Heart right ventricle (tissue), 16 donors: ENCODE results near the gene ZHX3. TPM values are rescaled to one million over a fixed set of nuclear protein-coding genes. Genes with fewer than 3 reads are reported as not detected.

Experiments used
- ATAC-seq, 8 donors: fragments of 200-7000 bp; cut with Tn5 transposase; one replicate each; pipeline ENCODE4 v1.9.1; 2020; ENCODE audit warnings: mild to moderate bottlenecking in 8 of 8, moderate library complexity in 8 of 8, moderate number of reproducible peaks in 1 of 8
- DNase-seq, 2 donors: peaks; one replicate each; pipeline ENCODE4 v3.0.0-alpha.2; 2020
- H3K27ac ChIP-seq, 10 donors: fragments of 200-600 bp; sonication (generic) in 2 of 10; one replicate each; pipeline versions ENCODE4 v1.5.0 to v1.8.0; 2020 to 2022; ENCODE audit warnings: mild to moderate bottlenecking in 3 of 10
- H3K27me3 ChIP-seq, 7 donors: fragments of 200-600 bp; one replicate each; pipeline ENCODE4 v1.8.0; 2021 to 2022; ENCODE audit warnings: mild to moderate bottlenecking in 2 of 7
- H3K36me3 ChIP-seq, 9 donors: fragments of 200-600 bp; sonication (generic) in 1 of 9; one replicate each; pipeline versions ENCODE4 v1.5.0 to v1.8.0; 2020 to 2022; ENCODE audit warnings: mild to moderate bottlenecking in 2 of 9
- H3K4me1 ChIP-seq, 9 donors: fragments of 200-600 bp; sonication (generic) in 1 of 9; one replicate each; pipeline versions ENCODE4 v1.5.0 to v1.8.0; 2020 to 2022; ENCODE audit warnings: mild to moderate bottlenecking in 4 of 9
- H3K4me3 ChIP-seq, 10 donors: fragments of 200-600 bp; sonication (generic) in 2 of 10; one replicate each; pipeline versions ENCODE4 v1.5.0 to v1.8.0; 2020 to 2022; ENCODE audit warnings: mild to moderate bottlenecking in 7 of 10, moderate library complexity in 2 of 10
- H3K9me3 ChIP-seq, 11 donors: fragments of 200-600 bp in 10 of 11; sonication (generic) in 2 of 11; one replicate each; pipeline versions ENCODE4 v1.5.0 to v1.8.0; 2013 to 2022; ENCODE audit warnings: mild to moderate bottlenecking in 2 of 11, control low read depth in 1 of 11, moderate library complexity in 1 of 11
- WGBS, 2 donors: extraction: QIAGEN DNeasy Blood & Tissue Kit; methylation state at CpG; one replicate each; pipeline ENCODE4 v1.1.7; 2013; ENCODE audit warnings: inconsistent platforms in 1 of 2; 5-methylcytosine and 5-hydroxymethylcytosine counted together
- intact Hi-C, 10 donors: fragments of 100-400 bp; cut with DNase I; formaldehyde crosslinking; loops; one replicate each; pipeline versions ENCODE4 v1.11.1 to v1.14.2; 2022
- polyA plus RNA-seq, 2 donors: library from polyadenylated mRNA; stranded (reverse); fragments of 200-250 nt; gene quantifications; one replicate each; pipeline ENCODE4 v1.2.3, GENCODE V29; 2013
- total RNA-seq, 10 donors: library from RNA; stranded (reverse); fragmentation: NEBNext Ultra II Directional in 3 of 10; extraction: Animal tissue kit (Norgen Biotek cat#: 25700) in 3 of 10; gene quantifications; one replicate each; pipeline versions ENCODE4 v1.2.1 to v1.2.4, GENCODE V29; 2021 to 2023
- TF ChIP-seq, protein P1 (sequence below), 9 donors: fragments of 200-600 bp; sonication (generic) in 2 of 9; IDR thresholded peaks; one replicate each; pipeline versions ENCODE4 v1.5.0 to v1.8.0; 2021 to 2022; ENCODE audit warnings: antibody characterized with exemption in 9 of 9, mild to moderate bottlenecking in 5 of 9, moderate library complexity in 1 of 9
- donor health status: Arrhythmogenic right ventricular cardiomyopathy.
- donor health status: ischemic (EF 13 %, LVEDD 7.1; RV severe dilation, severe dysfunction).
- donor health status: healthy with polysubstance abuse.
- donor health status: DM: no; HTN: yes; CAD: no.
- donor health status: DM: no; HTN: no; CAD: no.
- donor health status: ischemic (EF 25% LVEDD 6.9; RV normal size, moderate dysfunction).
- donor health status: ischemic (EF 25% LVEDD 5.7; RV mildly dilated, moderate dysfunction).
- donor health status: healthy.
- donor health status: DM: yes; HTN: yes; CAD: no.
- donor health status: Ischemic cardiomyopathy.
- donor health status: ischemic (EF 35%, LVEDD 5.7; RV mildly dilated, moderate dysfunction).
- donor health status: nonischemic (EF 11% LVEDD 7.7; RV severe dilation, severe dysfunction).
- donor health status: DM: yes; HTN: yes; CAD: no.
- donor health status: PGD.
- donor health status: ischemic (EF 29% LVEDD 5.4; RV normal size, mild dysfunction).
- donor health status: nonischemic (EF 23%, LVEDD 6.1; RV moderate dilation, normal function).

ZHX3 gene
- total and polyA plus RNA-seq, 12 donors = 6.5 to 51.8 (median 30.4) TPM

DNA sequence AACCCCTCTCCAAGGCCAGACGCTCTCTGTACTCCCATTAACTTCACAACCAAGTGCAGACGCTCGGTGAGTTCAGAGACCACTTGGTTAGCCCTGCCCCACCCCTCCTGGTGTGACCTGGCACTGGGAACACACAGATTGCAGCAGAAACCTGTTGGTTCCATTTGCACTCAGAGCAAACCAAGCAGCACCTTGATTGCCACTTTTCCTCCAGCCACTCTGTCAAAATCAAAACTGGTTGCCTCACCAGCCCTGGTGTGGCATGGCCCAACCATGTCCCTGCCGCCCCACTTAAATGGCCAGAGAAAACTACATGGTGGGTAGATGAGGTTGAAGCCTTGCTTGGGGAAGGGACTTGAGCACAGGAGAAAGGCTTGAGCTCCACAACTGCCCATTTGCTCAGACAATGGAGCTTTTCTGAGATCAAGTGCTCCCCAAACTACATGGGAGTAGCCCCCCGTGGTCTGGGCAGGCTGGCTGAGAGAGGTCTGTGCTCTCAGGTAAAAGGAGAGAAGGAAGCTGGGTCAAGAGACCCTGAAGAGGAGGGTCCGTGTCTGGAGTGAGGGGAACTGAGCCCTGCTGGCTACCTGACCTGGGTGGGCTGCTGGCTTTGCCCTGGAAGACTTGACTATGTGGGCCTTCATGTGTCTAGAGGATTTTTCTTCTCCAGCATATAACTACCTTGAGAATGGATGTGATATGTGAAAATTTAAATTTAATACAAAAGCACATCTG is 136.8 kb downstream of the ZHX3 start:
- peaks cover 15 to 59% (median 38%) of the 10 kb centered on the region in 9 donors for H3K4me1 ChIP-seq
- no peak overlapping the region for H3K4me3 ChIP-seq
- H3K27ac ChIP-seq = peak overlapping the region in 3 of 10 donors; percentile 90
- H3K36me3 ChIP-seq = peaks cover 0 to 54% (median 9%) of the 10 kb centered on the region in 9 donors
- TF ChIP-seq, protein P1, sequence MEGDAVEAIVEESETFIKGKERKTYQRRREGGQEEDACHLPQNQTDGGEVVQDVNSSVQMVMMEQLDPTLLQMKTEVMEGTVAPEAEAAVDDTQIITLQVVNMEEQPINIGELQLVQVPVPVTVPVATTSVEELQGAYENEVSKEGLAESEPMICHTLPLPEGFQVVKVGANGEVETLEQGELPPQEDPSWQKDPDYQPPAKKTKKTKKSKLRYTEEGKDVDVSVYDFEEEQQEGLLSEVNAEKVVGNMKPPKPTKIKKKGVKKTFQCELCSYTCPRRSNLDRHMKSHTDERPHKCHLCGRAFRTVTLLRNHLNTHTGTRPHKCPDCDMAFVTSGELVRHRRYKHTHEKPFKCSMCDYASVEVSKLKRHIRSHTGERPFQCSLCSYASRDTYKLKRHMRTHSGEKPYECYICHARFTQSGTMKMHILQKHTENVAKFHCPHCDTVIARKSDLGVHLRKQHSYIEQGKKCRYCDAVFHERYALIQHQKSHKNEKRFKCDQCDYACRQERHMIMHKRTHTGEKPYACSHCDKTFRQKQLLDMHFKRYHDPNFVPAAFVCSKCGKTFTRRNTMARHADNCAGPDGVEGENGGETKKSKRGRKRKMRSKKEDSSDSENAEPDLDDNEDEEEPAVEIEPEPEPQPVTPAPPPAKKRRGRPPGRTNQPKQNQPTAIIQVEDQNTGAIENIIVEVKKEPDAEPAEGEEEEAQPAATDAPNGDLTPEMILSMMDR (IDR thresholded peaks at IDR 0.05) = no peak
- DNase-seq (peak in 1 of 2 donors; percentile 2), ATAC-seq (no peak)
- intact Hi-C loops = no loop called here
- H3K27me3 ChIP-seq = no peaks in the 10 kb centered on the region
- no peaks in the 10 kb centered on the region for H3K9me3 ChIP-seq
- WGBS, 2 donors = 92 to 96% methylated on average over 6 of the region's 6 CpGs

DNA sequence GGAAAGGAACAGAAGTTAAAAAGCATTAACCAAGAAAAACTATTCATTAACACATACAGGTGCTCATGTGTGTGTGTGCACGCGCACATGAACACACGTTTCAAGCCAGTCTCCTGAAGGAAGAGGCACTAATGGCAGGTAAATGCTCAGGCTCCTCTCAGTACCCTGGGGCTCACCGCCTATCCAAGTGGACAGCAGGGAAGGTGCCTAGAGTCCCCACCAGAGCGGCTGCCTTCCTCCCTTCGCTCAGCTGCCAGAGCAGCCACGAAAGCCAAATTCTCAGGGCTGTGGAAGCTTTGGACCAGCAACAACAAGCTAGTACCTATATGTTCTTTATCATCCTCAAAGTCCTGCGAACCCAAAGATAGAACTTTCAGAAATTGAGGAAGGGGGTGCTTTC is 137.6 kb downstream of the ZHX3 start:
- ATAC-seq (no peak), DNase-seq (peak in 1 of 2 donors; percentile 4)
- H3K9me3 ChIP-seq = no peaks in the 10 kb centered on the region
- H3K36me3 ChIP-seq = peaks cover 0 to 58% (median 9%) of the 10 kb centered on the region in 9 donors
- H3K4me1 ChIP-seq = peaks cover 20 to 62% (median 46%) of the 10 kb centered on the region in 9 donors
- H3K27me3 ChIP-seq = no peaks in the 10 kb centered on the region
- no peak overlapping the region for H3K4me3 ChIP-seq
- TF ChIP-seq, protein P1 (IDR thresholded peaks at IDR 0.05) = no peak
- intact Hi-C loops = loop anchor here in 3 of 10 donors (5.0 to 10.0 kb wide), 3 partner anchors 55 to 232 kb away; no protein-coding TSS in a partner anchor
- peak overlapping the region in 6 of 10 donors; percentile 83 to 90 (median 88) for H3K27ac ChIP-seq
- 94 to 97% methylated on average over 8 of the region's 8 CpGs for WGBS, 2 donors

- H3K27me3 ChIP-seq = no peaks in the 10 kb centered on the region
- peaks cover 0 to 59% (median 13%) of the 10 kb centered on the region in 9 donors for H3K36me3 ChIP-seq
- H3K4me3 ChIP-seq = no peak overlapping the region
- WGBS, 2 donors = 28 to 37% methylated on average over 8 of the region's 8 CpGs
- peak overlapping the region; percentile 32 to 93 (median 85) for H3K27ac ChIP-seq
- ATAC-seq (peak in 7 of 8 donors; percentile 20 to 59 (median 36)), DNase-seq (peak in 1 of 2 donors; percentile 56)
- no peaks in the 10 kb centered on the region for H3K9me3 ChIP-seq
- H3K4me1 ChIP-seq = peaks cover 26 to 72% (median 56%) of the 10 kb centered on the region in 9 donors
- intact Hi-C loops = loop anchor here in 3 of 10 donors (5.0 to 10.0 kb wide), 3 partner anchors 56 to 233 kb away; no protein-coding TSS in a partner anchor
- TF ChIP-seq, protein P1 (IDR thresholded peaks at IDR 0.05) = peak in 2 of 9 donors; percentile 14 to 16
Observed at GRCh38 chr20:41178904-41179432, 138.6 kb downstream of the ZHX3 start.

- no peaks in the 10 kb centered on the region for H3K27me3 ChIP-seq
Observed at GRCh38 chr20:41178495-41178894, 139.0 kb downstream of the ZHX3 start.

More at GRCh38 chr20:41178495-41178894, 139.0 kb downstream of the ZHX3 start:
- Histone ChIP-seq H3K36me3 (peaks cover 0 to 62% (median 13%) of the 10 kb centered on the region in 9 donors), H3K4me1 (peaks cover 26 to 76% (median 61%) of the 10 kb centered on the region in 9 donors), H3K4me3 (no peak overlapping the region), H3K27ac (peak overlapping the region; percentile 69 to 93 (median 85)), H3K9me3 (no peaks in the 10 kb centered on the region)
- 67 to 69% methylated on average over 6 of the region's 6 CpGs for WGBS, 2 donors
- TF ChIP-seq, protein P1 (IDR thresholded peaks at IDR 0.05) = no peak
- intact Hi-C loops = loop anchor here in 3 of 10 donors (5.0 to 10.0 kb wide), 3 partner anchors 56 to 234 kb away; no protein-coding TSS in a partner anchor
- ATAC-seq (no peak), DNase-seq (no peak)
